HG03521 (cell line): ENCODE results near the gene TENM3.

Experiments
- ATAC-seq: cut with Tn5 transposase; IDR thresholded peaks from one replicate; pipeline ENCODE4 v1.9.1; 2021; ENCODE audit warnings: mild to moderate bottlenecking, moderate library complexity; ENCODE audit not compliant: unreplicated experiment

Gene TENM3

GRCh38 chr4:182649698-182650477, 406.7 kb downstream of the TENM3 start:
- no peak for ATAC-seq

GRCh38 chr4:182653596-182653995, 410.4 kb downstream of the TENM3 start:
- ATAC-seq = no peak

- ATAC-seq = no peak
These were observed 412.1 kb downstream of the TENM3 start for GRCh38 chr4:182655340-182655739.

GRCh38 chr4:182662551-182662950, 419.3 kb downstream of the TENM3 start:
- ATAC-seq = no peak

GRCh38 chr4:182671231-182671630, 428.0 kb downstream of the TENM3 start:
- ATAC-seq = no peak

GRCh38 chr4:182671749-182672148, 428.5 kb downstream of the TENM3 start:
- ATAC-seq = no peak

- ATAC-seq = no peak
These were observed 435.4 kb downstream of the TENM3 start for GRCh38 chr4:182678590-182678989.

- no peak for ATAC-seq
These were observed 436.3 kb downstream of the TENM3 start for GRCh38 chr4:182679533-182679932.

- ATAC-seq = no peak
These were observed 437.0 kb downstream of the TENM3 start for GRCh38 chr4:182680234-182680653.

- ATAC-seq = no peak
These were observed 440.5 kb downstream of the TENM3 start for GRCh38 chr4:182683661-182684060.

- no peak for ATAC-seq
These were observed 441.6 kb downstream of the TENM3 start for GRCh38 chr4:182684796-182685195.

- ATAC-seq = no peak
These were observed 444.9 kb downstream of the TENM3 start for GRCh38 chr4:182688081-182688480.

GRCh38 chr4:182694551-182694950, 451.3 kb downstream of the TENM3 start:
- ATAC-seq = no peak

GRCh38 chr4:182695009-182695408, 451.8 kb downstream of the TENM3 start:
- no peak for ATAC-seq

- ATAC-seq = no peak
These were observed 452.6 kb downstream of the TENM3 start for GRCh38 chr4:182695842-182696241.

- no peak for ATAC-seq
These were observed 453.9 kb downstream of the TENM3 start for GRCh38 chr4:182697094-182697493.

- no peak for ATAC-seq
These were observed 455.0 kb downstream of the TENM3 start for GRCh38 chr4:182698212-182698611.

GRCh38 chr4:182699201-182699600, 456.0 kb downstream of the TENM3 start:
- ATAC-seq = no peak

GRCh38 chr4:182699795-182700194, 456.6 kb downstream of the TENM3 start:
- ATAC-seq = no peak

- ATAC-seq = no peak
These were observed 457.4 kb downstream of the TENM3 start for GRCh38 chr4:182700362-182701160.

- no peak for ATAC-seq
These were observed 460.9 kb downstream of the TENM3 start for GRCh38 chr4:182704077-182704476.

GRCh38 chr4:182704948-182705347, 461.7 kb downstream of the TENM3 start:
- no peak for ATAC-seq
